T47D (cell line): ENCODE data around the gene MAPK8.

Experiments
- DNase-seq, 2 experiments: peaks; one replicate each; pipeline versions ENCODE4 v3.0.0 to v3.0.0-alpha.2; 2011 to 2012; ENCODE audit warnings: low read depth in 1 of 2, low spot score in 1 of 2
- JUND ChIP-seq: IDR thresholded peaks from 2 replicates; pipeline ENCODE4 v1.6.1; 2012; ENCODE audit warnings: low read depth
- in situ Hi-C: cut with HindIII; loops from 2 replicates; pipeline ENCODE4 v1.10.0; 2016; ENCODE audit warnings: low sequenced_read_pairs, low pct_unique_long_range_greater_than_20kb

MAPK8 gene

DNA sequence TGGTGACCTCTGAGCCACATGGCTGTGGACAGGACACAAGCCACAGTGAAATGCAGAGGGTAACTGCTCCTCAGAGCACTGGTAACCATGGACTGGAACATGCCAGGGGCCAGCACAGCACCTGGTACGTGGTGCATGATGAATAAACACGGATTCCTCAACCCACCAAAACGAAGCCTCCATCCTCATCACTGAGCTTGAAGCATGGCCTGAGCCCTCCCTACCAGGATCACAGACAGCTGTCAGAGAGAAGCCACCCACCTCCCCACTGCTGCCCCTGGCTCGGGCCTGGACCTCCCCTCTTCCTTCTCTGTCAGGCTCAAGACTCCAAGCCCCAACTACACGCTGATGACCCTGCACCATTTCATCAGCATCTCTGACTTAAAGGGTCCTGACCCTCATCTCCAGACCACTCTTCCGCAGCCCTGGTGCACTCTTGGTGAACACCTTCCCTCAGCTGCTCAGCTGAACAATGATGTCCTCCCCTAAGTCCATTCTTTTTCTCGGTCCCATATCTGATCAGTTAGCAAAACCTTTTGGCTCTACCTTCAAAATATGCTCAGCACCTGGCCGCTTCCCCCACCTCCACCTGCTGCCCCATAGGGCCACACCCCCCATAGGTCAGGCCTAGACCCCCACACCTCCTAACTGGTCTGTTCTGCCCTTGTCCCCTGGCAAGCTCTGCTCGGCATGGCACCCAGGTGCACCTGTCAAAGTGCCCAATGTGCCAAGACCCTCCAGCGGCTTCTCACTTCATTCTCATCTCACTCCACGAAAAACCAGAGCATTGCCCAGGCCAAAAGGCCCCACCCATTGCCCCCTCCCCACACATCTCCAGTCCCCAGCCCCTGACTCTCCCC lies 141.1 kb downstream of the MAPK8 start:
- no peak for DNase-seq
- in situ Hi-C loops, result no loop called here

DNA sequence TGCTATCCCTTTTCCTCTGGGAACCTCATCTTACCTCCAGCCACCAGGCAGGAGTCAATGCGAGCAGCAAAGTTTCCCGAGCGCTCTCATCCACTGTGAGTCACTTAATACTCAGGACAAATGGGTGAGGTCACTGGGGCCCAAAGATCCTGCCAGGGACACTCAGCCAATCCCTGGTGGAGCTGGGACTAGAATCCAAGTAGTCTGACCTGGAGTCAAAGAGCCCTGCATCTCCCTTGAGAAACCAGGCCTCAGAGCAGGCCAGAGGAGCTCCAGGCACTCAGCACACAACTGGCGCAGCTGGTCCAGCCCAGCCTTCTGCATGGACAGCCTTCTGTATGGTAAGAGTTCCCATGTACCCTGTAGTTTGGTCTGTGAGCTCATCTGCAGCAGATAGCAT lies 142.3 kb downstream of the MAPK8 start:
- TF ChIP-seq JUND, result no peak
- in situ Hi-C loops, result no loop called here
- no peak for DNase-seq

More for the DNA sequence above, 141.1 kb downstream of the MAPK8 start:
- no peak for TF ChIP-seq JUND

DNA sequence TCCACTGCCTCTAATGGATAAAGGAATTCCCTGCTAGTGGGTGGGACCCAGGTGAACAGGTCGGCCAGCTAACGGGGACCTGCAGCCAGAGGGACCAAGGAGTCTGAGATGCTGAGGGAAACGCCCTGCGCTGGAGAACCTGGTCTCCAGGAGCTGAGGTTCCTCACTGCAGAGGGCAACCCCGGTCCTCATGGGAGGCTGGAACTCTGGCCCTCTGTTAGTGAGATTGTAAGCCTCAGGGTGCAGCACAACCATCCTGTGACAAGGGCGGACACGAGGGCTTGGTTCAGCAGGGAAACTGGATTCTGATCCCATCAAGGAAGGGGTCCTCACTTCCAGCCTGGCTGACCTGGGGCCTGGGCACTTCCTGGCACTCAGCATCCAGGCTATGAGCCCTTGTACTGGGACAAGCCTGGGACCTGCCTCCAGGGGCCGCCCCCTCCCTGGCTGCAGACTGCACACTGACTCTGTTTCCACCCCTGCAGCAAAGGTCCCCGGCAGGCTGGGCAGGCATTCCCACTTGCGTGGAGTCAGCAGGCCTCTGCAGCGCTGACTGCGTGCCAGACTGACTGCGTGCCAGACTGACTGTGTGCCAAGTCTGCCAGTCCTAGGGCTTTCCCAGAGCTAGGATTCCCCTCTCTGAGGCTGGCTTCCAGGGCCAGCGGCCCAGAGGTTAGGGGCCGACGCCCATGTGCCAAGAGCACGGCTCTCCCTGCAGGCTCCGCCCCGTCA lies 143.2 kb downstream of the MAPK8 start:
- in situ Hi-C loops, result no loop called here
- TF ChIP-seq JUND, result no peak

DNA sequence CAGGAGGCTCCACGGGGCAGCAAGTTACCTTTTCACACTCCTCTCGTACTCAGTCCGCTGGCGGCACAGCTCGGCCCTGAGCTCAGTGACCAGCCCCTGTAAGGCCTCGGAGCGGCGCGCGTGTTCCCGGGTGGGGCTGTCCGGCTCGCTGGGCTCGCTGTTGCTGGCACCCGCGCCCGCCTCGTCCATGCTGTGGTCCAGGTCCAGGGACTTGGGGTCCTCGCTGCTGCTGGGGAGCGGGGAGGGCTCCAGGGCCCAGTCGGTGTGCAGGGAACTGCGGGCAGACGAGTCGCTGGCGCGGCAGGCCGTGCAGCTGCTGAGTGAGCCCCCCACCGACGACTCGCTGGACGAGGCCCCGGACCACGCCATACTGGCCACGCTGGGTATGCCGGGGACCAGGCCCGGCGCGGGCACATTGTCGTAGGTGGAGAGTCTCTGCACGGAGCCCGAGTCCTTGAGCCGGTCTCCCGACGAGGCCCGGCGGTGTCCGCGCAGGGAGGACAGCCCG lies 143.8 kb downstream of the MAPK8 start:
- DNase-seq, result no peak
- TF ChIP-seq JUND, result no peak
- in situ Hi-C loops, result no loop called here

More for the DNA sequence above, 143.2 kb downstream of the MAPK8 start:
- DNase-seq, result no peak

DNA sequence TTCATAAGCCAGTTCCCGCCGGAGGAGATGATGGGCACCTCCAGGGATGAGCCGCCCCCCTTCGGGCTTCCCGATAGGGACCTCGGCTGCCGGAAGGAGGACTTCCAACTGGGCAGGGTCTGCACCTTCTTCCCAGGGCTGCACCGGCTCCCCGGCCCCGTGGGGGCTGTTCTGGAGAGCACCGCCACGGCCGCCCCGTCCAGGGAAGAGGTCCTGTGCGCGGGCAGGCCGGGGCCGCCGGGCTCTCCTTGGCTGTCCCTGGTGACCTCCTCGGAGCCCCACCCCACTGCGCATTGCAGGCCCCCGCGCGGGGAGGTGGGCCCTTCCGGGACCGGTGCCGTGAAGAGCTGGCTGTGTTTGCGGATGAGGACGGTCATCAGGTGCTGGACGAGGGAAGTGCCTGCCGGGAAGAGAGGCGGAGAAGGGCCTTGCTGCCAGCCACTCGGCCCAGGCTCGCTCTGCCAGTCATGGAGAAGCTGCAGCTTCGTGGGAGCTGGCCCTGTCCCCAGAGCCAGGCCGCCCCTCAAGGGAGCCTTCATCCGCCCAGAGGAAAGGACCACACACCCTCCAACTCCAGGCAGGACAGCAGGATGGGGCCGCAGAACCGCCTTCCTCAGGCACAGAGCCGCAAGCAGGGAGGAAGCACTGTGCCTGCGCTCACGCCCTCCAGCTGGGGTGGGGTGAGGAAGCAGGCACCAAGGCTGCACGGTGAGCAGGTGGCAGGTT lies 144.4 kb downstream of the MAPK8 start:
- in situ Hi-C loops, result no loop called here
- DNase-seq, result no peak

DNA sequence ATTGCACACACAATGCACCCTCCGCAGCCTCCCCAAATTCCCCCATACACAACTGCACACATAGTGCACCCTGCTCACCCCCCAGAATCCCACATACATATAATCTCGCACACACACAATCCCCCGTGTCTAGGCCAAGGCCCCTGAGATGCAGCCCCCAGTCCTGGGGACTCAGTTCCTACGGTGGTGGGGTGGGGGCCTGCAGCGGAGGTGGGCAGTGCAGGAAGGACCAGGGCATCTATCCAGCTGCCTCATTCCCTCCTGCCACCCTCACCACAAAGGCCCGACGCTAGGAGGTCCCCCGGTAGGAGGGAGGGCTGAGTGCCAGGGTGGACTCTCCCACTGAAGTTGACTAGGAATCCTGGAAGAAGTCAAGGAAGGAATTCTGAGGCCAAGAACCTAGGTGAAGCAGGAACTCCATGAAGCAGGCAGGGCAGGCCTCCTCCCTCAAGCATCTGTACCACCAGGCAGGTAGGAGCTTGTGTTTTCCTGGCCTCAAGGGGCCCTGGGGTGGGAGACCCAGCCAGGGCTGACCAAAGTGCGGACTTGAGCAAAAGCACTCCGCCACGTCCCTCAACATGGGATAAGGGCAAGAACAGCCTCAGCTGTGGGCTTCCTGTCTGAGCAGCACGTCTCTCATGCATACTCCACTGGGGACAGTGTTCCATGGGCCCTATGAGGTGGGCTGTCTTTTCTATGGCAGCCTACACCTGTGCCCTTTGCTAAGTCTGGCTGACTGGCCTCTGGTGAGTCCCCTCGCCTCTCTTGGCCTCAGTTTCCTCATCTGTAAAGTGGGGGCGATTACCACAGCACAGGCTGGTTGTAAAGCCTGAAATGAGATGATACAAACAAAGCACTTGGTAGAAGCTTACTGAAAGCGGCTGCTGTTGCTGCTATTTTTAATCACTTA lies 145.7 kb downstream of the MAPK8 start:
- no peak for DNase-seq
- in situ Hi-C loops, result no loop called here
- no peak for TF ChIP-seq JUND

More for the DNA sequence above, 144.4 kb downstream of the MAPK8 start:
- no peak for TF ChIP-seq JUND

DNA sequence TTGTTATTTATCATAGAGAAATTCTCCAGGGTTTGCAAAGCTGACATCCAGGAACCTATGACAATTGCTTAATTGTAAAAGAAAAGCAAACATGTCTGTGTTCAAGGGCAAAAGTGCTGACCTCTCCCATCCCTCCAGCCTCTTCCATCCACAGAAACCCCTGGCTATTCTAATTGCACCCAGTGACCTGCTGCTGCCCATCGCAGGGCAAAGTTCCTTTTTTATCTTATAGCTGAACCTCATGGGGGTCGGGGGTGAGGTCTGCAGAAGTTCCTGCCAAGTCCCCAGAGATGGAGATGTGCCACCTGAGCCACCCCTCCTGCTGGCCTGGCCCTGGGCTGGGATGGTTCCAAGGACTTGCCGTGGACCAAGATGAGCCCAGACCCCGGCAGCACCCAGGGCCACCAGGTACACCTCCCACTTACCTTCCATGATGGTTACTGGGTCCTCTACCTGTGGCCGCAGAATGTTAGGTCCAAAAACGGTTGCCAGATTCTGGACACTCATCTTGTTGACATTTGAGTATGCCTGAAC lies 146.5 kb downstream of the MAPK8 start:
- in situ Hi-C loops, result no loop called here
- TF ChIP-seq JUND, result no peak
- no peak for DNase-seq

DNA sequence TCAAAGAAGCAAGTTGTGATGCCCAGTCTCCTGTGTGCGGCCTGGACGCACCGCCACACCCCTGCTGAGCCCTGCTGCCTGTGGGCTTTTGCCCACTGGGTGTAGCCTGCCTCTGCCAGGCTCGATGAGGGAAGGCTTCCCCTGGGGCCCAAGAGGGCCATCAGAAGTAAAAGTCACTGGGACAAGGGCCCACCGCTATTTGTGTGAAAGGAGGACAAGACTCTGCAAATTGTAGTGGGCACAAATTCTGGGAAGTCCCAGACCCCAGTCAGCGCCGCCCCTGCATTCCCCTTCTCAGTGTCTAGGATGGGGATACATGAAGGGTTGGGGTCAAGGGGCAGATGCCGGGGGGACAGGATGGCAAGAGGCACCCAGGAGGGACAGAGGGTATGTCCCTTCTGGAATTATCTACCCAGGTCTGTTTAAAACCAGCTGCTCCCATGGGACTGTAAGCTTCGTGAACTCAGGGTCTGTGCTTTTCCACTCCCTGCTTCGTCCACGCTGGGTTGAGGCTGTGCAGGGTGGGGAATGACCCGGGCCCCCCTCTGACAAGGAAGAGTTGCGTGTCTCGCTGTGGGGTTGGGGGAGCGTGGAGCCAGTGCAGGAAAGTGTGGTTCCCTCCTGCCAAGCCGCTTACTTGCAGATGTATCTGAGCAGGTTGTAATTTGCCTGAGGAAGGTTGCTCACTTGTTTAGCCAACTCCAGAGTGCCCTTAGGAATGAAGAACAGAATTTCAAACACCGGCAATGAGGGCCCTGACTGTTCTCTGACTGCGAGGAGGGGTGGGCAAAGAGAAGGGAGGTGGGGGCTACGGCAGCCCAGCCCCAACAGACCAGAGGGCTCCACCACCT lies 147.2 kb downstream of the MAPK8 start:
- DNase-seq, result no peak
- TF ChIP-seq JUND, result no peak
- in situ Hi-C loops, result no loop called here

DNA sequence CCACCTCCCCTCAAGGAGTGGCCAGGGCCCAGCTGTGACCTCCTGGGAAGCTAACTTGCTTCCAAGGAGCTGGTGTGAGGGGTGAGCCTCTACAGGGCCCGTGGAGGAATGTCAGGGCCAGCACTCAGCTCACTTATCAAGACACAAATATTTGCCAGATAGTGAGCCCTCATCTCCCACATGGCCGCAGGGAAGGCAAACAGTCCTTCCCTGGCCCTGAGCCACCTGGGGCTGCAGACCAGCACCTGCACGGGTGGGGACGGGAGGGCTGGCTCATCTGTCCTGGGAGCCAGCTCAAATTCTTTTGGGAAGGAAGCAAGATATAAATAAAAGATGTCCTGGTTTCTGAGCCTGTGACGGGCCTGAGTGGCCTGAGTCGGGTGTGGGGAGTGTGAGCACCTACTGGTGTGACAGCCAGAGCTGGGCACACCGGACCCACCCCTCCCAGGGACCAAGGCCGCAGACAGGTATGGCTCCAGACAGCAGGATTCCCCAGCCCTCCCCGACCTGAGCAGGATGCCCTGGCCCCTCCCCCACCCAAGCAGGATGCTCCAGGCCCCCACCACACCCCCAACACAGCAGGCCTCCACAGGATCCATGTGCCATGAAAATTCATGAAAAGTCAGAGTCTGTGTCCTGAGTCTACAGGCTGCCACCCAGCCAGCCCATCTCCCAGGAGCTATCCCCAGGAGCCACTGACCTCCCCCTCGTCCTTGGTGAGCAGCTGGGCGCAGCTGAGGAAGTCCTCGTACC lies 148.0 kb downstream of the MAPK8 start:
- in situ Hi-C loops, result no loop called here
- no peak for DNase-seq
- TF ChIP-seq JUND, result no peak

DNA sequence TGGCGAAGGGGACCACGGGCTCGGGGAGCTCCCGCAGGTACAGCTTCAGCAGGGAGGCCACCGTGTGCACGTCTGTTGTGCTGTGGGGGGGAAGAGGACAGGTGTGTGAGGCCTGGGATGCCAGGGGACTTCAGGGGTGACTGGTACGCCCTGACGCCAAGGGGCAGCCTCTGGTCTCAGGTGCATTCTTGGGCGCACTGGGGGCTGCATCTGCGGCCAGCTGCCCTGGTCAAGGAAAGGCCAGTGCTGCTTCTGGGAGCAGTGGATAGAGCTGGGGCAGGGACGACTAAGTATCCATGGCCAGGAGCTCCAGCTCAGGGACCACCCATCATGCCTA lies 148.5 kb downstream of the MAPK8 start:
- in situ Hi-C loops, result no loop called here

More for the DNA sequence above, 148.5 kb downstream of the MAPK8 start:
- no peak for DNase-seq
- no peak for TF ChIP-seq JUND
